BJ (cell line): ENCODE results near the gene FOXS1. TPM values are rescaled to one million over a fixed set of nuclear protein-coding genes. Genes with fewer than 3 reads are reported as not detected.

Source experiments
- CTCF ChIA-PET: fragments of 350-600 bp; formaldehyde crosslinking; extraction: SDS; loops from one replicate; lab custom pipeline; 2021; ENCODE audit warnings: antibody characterized with exemption, inconsistent platforms; lab: Yijun Ruan, JAX
- POLR2A ChIA-PET: fragments of 300-600 bp; sonication (Branson Sonifier 250); formaldehyde crosslinking; extraction: SDS; loops from one replicate; lab custom pipeline; 2021; ENCODE audit warnings: antibody characterized with exemption; lab: Charles Lee
- DNase-seq: peaks from one replicate; pipeline ENCODE4 v3.0.0-alpha.2; 2011; ENCODE audit warnings: low read depth
- H3K27me3 ChIP-seq: 2 replicates; pipeline ENCODE4 v1.6.0; 2011; ENCODE audit warnings: low read length; ENCODE audit not compliant: control insufficient read depth, insufficient read depth
- H3K36me3 ChIP-seq: 2 replicates; pipeline ENCODE4 v1.5.1; 2011; ENCODE audit warnings: low read length; ENCODE audit not compliant: control insufficient read depth, insufficient read depth
- H3K4me3 ChIP-seq: 2 replicates; pipeline ENCODE4 v1.5.1; 2011; ENCODE audit warnings: low read depth, mild to moderate bottlenecking, control low read depth, low read length
- polyA plus RNA-seq: library from polyadenylated mRNA; depleted of rRNA; stranded (reverse); fragments of >200 nt; gene quantifications from 2 replicates; pipeline ENCODE4 v1.2.3, GENCODE V29; 2011; rRNA removed
- small RNA-seq: library from RNA; depleted of rRNA; stranded (forward); fragments of <200 nt; gene quantifications from one replicate; pipeline ENCODE3, GENCODE V24; 2012; ENCODE audit warnings: low replicate concordance, low read depth; ENCODE audit not compliant: insufficient read length
- TF ChIP-seq, protein P1 (sequence below): IDR thresholded peaks from 2 replicates; pipeline ENCODE4 v1.5.1; 2011; ENCODE audit warnings: low read depth, mild to moderate bottlenecking, control low read depth, inconsistent platforms, low read length, moderate library complexity; ENCODE audit not compliant: insufficient read depth

The FOXS1 gene
- polyA plus RNA-seq, 1 experiment, result 0.05 TPM

GRCh38 chr20:31806564-31807355 lies 38.6 kb downstream of the FOXS1 start:
- ChIA-PET POLR2A (no interaction called here), CTCF (interaction anchor here (1.2 to 1.8 kb wide), 3 partner anchors 40 to 172 kb away, joined by 3 to 4 read pairs (median 4); partner anchors contain the start of gene PDRG1)
- no peak overlapping the region for H3K4me3 ChIP-seq
- H3K36me3 ChIP-seq, result no peaks in the 10 kb centered on the region; the same call in none of the 2 replicates
- H3K27me3 ChIP-seq, result no peaks in the 10 kb centered on the region
- TF ChIP-seq, protein P1, sequence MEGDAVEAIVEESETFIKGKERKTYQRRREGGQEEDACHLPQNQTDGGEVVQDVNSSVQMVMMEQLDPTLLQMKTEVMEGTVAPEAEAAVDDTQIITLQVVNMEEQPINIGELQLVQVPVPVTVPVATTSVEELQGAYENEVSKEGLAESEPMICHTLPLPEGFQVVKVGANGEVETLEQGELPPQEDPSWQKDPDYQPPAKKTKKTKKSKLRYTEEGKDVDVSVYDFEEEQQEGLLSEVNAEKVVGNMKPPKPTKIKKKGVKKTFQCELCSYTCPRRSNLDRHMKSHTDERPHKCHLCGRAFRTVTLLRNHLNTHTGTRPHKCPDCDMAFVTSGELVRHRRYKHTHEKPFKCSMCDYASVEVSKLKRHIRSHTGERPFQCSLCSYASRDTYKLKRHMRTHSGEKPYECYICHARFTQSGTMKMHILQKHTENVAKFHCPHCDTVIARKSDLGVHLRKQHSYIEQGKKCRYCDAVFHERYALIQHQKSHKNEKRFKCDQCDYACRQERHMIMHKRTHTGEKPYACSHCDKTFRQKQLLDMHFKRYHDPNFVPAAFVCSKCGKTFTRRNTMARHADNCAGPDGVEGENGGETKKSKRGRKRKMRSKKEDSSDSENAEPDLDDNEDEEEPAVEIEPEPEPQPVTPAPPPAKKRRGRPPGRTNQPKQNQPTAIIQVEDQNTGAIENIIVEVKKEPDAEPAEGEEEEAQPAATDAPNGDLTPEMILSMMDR, result no peak
- DNase-seq, result no peak

DNA sequence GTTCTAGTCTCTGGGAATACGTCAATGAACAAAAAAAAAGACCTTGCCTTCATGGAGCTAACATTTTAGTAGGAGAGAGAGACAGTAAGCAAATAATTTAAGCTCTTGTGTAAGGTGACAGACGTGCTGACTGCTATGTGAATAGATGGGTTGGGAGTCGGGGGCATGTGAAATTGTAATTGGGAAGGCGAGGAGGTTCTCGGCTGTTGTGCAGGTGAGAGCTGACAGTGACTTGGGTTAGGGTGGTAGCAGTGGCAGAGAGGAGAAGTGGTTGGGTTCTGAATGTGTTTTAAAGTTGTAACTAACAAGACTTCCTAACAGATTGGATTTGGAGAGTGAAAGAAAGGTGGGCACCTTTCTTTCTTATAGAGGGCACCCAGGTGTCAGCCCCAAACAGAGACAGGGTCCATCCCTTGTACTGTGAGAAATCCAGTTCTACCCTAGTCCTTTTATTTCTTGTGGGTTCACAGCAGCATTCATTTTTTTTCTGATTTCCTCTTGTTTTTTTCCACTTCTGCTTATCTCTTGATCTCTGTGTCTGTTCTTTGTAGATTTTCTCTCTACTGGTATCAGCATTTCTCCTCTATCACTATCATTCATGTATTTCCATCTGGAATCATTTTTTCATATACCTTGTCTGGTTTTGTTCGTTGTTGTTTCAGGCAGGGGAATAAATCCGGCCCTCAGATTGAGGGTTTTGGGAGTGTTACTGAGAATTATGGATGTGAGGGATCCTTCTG lies 41.7 kb downstream of the FOXS1 start:
- ChIA-PET POLR2A (no interaction called here), CTCF (interaction anchor here (0.6 kb wide), 1 partner anchor 8 kb away, joined by 3 read pairs; no protein-coding TSS in a partner anchor)
- no peak for DNase-seq
- Histone ChIP-seq H3K36me3 (peaks cover 1% of the 10 kb centered on the region), H3K4me3 (no peak overlapping the region), H3K27me3 (no peaks in the 10 kb centered on the region)
- TF ChIP-seq, protein P1, result no peak

GRCh38 chr20:31801508-31801907 lies 43.9 kb downstream of the FOXS1 start:
- Histone ChIP-seq H3K4me3 (no peak overlapping the region), H3K27me3 (no peaks in the 10 kb centered on the region), H3K36me3 (peaks cover 1% of the 10 kb centered on the region)
- TF ChIP-seq, protein P1, result no peak
- DNase-seq, result no peak
- ChIA-PET CTCF (no interaction called here), POLR2A (no interaction called here)

DNA sequence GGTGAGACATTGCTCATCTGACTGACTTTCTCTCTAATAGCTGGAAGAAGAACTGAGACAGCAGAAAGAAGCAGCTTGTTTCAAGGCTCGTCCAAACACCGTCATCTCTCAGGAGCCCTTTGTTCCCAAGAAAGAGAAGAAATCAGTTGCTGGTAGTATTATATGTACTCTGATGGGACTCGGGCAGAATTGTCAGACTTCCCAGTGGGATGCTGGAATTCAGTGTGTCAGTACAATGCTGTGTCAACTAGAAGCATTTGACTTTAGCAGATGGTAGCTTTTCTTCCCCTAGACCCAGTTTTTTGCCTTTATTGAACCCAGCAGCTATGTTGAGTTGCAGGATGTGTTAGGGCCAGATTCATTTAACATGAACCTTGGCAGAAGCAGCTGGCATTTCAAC lies 48.0 kb downstream of the FOXS1 start:
- Histone ChIP-seq H3K27me3 (no peaks in the 10 kb centered on the region), H3K4me3 (no peak overlapping the region), H3K36me3 (0 out of 2 replicates have a peak, but pooled peaks cover 1% of the 10 kb centered on the region)
- DNase-seq, result no peak
- POLR2A ChIA-PET, result interaction anchor here (0.6 kb wide), 1 partner anchor 15 kb away, joined by 3 read pairs; no protein-coding TSS in a partner anchor
- TF ChIP-seq, protein P1, result no peak
- CTCF ChIA-PET, result no interaction called here

Small RNA genes lying within 50 kb of the gene (small RNA-seq; reads per million reads assigned to genes)
- not detected for gene AL160175.1

Other genes starting within 250 kb of the FOXS1 start
- 126 and 135 TPM in 2 replicates for gene ID1, start 240.3 kb downstream of the FOXS1 start, polyA plus RNA-seq
- not detected in 2 replicates for gene COX4I2, start 207.7 kb downstream of the FOXS1 start, polyA plus RNA-seq
- 73.2 and 90.7 TPM in 2 replicates for gene BCL2L1, start 122.7 kb downstream of the FOXS1 start, polyA plus RNA-seq
- gene TPX2, start 106.3 kb downstream of the FOXS1 start, polyA plus RNA-seq, result 29.9 and 39.2 TPM in 2 replicates
- 0.05 and 0.10 TPM in 2 replicates for gene MYLK2, start 26.2 kb downstream of the FOXS1 start, polyA plus RNA-seq
- 0.09 TPM in 1 of 2 replicates, not detected in the other for gene DUSP15, start 24.9 kb upstream of the FOXS1 start, polyA plus RNA-seq
- gene TTLL9, start 25.0 kb upstream of the FOXS1 start, polyA plus RNA-seq, result 0.11 and 0.18 TPM in 2 replicates
- 13.9 and 16.5 TPM in 2 replicates for gene PDRG1, start 106.4 kb upstream of the FOXS1 start, polyA plus RNA-seq
- 0.01 TPM in 1 of 2 replicates, not detected in the other for gene XKR7, start 122.5 kb upstream of the FOXS1 start, polyA plus RNA-seq
- gene CCM2L, start 164.8 kb upstream of the FOXS1 start, polyA plus RNA-seq, result not detected in 2 replicates
- gene HCK, start 206.6 kb upstream of the FOXS1 start, polyA plus RNA-seq, result 0.05 TPM in 1 of 2 replicates, not detected in the other